ENCODE results near the gene BCL2L11. TPM values are rescaled to one million over a fixed set of nuclear protein-coding genes. Genes with fewer than 3 reads are reported as not detected.

The BCL2L11 gene
- total and polyA plus RNA-seq, 2 donors (not counting 3 experiments of a cell fraction or from before 2014, with no cell fraction given), result 12.9 to 26.6 TPM

GRCh38 chr2:111157071-111157661 lies 36.5 kb downstream of the BCL2L11 start:
- DNase-seq (ENCODE audit: low read depth, low spot score), result no peak
- TF ChIP-seq POLR2AphosphoS5 (IDR thresholded peaks at IDR 0.05; ENCODE audit: insufficient read depth, low read depth, low read length) (no peak), JUN (IDR thresholded peaks at IDR 0.05; ENCODE audit: borderline replicate concordance, insufficient read depth, insufficient read length, low read depth) (no peak), MYC (IDR thresholded peaks at IDR 0.05; ENCODE audit: low read depth, low read length) (no peak), CTCF (IDR thresholded peaks at IDR 0.05; ENCODE audit: extremely low read depth in 1 of 2, insufficient read depth in 1 of 2, low read depth in 1 of 2, low read length in 2 of 2) (no peak), GATA2 (IDR thresholded peaks at IDR 0.05; ENCODE audit: insufficient read depth, insufficient read length, low read depth, low read length) (no peak), MAX (IDR thresholded peaks at IDR 0.05; ENCODE audit: insufficient read depth, insufficient read length) (no peak), POLR2A (IDR thresholded peaks at IDR 0.05; ENCODE audit: low read depth, low read length) (no peak), FOS (IDR thresholded peaks at IDR 0.05; ENCODE audit: borderline replicate concordance, insufficient read depth, low read length) (no peak), EZH2 (IDR thresholded peaks at IDR 0.05; ENCODE audit: borderline replicate concordance, low read depth, low read length, severe bottlenecking) (no peak)
- CTCF ChIA-PET, result interaction anchor here (1.7 kb wide), 1 partner anchor 37 kb away, joined by 3 read pairs; the partner anchor contains the start of gene BCL2L11
- intact Hi-C loops (cut with micrococcal nuclease), result no loop called here
- dilution Hi-C loops (cut with MboI; ENCODE audit: extremely low pct_ligation_motif_present, low sequenced_read_pairs), result no loop called here
- no peak for FAIRE-seq
- Histone ChIP-seq H3K4me3 (replicated peaks in 1 of 3; ENCODE audit: insufficient read depth in 1 of 3, low read depth in 1 of 3, low read length in 3 of 3) (no peak overlapping the region), H3K27ac (ENCODE audit: insufficient read depth, low read depth, low read length) (no peak overlapping the region), H3K4me2 (ENCODE audit: insufficient read depth, low read length) (no peak overlapping the region), H3K4me1 (ENCODE audit: control insufficient read depth, extremely low read depth, insufficient read depth, low read length) (peaks cover 16% of the 10 kb centered on the region), H4K20me1 (replicated peaks; ENCODE audit: control insufficient read depth, extremely low read depth, insufficient read depth, low read length) (no peaks in the 10 kb centered on the region), H2AFZ (ENCODE audit: low read depth, low read length) (no peak overlapping the region), H3K79me2 (ENCODE audit: control insufficient read depth, insufficient read depth, low read length) (no peaks in the 10 kb centered on the region), H3K27me3 (ENCODE audit: control insufficient read depth in 2 of 2, insufficient read depth in 2 of 2, low read length in 2 of 2) (peaks cover 6 to 33% of the 10 kb centered on the region in 2 experiments), H3K36me3 (ENCODE audit: control insufficient read depth in 2 of 2, extremely low read depth in 1 of 2, insufficient read depth in 2 of 2, low read length in 2 of 2) (peaks cover 0 to 22% of the 10 kb centered on the region in 2 experiments), H3K9me1 (replicated peaks; ENCODE audit: control insufficient read depth, extremely low read depth, insufficient read depth, low read length) (no peaks in the 10 kb centered on the region), H3K9me3 (replicated peaks; ENCODE audit: control insufficient read depth, insufficient read depth, low read length) (no peaks in the 10 kb centered on the region), H3K9ac (replicated peaks; ENCODE audit: extremely low read depth, insufficient read depth, low read length) (no peak overlapping the region)
- no TSS peak for BruUV-seq (replicated peaks)
- POLR2A ChIA-PET, result no interaction called here
